Measurements from ENCODE around the gene KIF26B. TPM values are rescaled to one million over a fixed set of nuclear protein-coding genes. Genes with fewer than 3 reads are reported as not detected.

The KIF26B gene
- total and polyA plus RNA-seq, 2 experiments from 2014 or later, result 0.03 to 0.76 TPM

- TF ChIP-seq ZNF462 (CRISPR knock-in tag; IDR thresholded peaks at IDR 0.05) (no peak), ZNF114 (CRISPR knock-in tag; IDR thresholded peaks at IDR 0.05) (no peak), NANOG (IDR thresholded peaks at IDR 0.05; ENCODE audit: borderline replicate concordance) (no peak), JUNB (IDR thresholded peaks at IDR 0.05; ENCODE audit: unreplicated experiment) (no peak), POLR2AphosphoS5 (IDR thresholded peaks at IDR 0.05; ENCODE audit: low read depth) (no peak), STAT1 (IDR thresholded peaks at IDR 0.05; ENCODE audit: unreplicated experiment) (no peak)
Observed at GRCh38 chr1:245419989-245420388, 265.2 kb downstream of the KIF26B start (continued).

GRCh38 chr1:245420926-245421325 is 266.1 kb downstream of the KIF26B start:
- ATAC-seq (no peak), DNase-seq (ENCODE audit: low spot score) (no peak)
- Histone ChIP-seq H3K79me2 (replicated peaks; ENCODE audit: insufficient read depth) (no peaks in the 10 kb centered on the region), H3F3A (replicated peaks; ENCODE audit: low read depth) (no peaks in the 10 kb centered on the region), H3K27ac (ENCODE audit: low read depth) (no peak overlapping the region), H3K4me3 (no peak overlapping the region), H3K9me2 (ENCODE audit: insufficient read depth) (no peaks in the 10 kb centered on the region), H3K36me3 (ENCODE audit: insufficient read depth) (no peaks in the 10 kb centered on the region), H3K27me3 (ENCODE audit: insufficient read depth) (no peaks in the 10 kb centered on the region), H3K4me1 (ENCODE audit: insufficient read depth) (no peaks in the 10 kb centered on the region; the same call in 1 of the 2 replicates), H4K20me1 (replicated peaks; ENCODE audit: insufficient read depth) (no peaks in the 10 kb centered on the region), H3K4me2 (no peak overlapping the region), H2AFZ (no peak overlapping the region)
- no peaks in the 10 kb centered on the region for H3K9me3 Mint-ChIP-seq
- H3K4me1 Mint-ChIP-seq, result peaks cover 2% of the 10 kb centered on the region
- no peak overlapping the region for H3K27ac Mint-ChIP-seq
- H3K27me3 Mint-ChIP-seq (ENCODE audit: insufficient read depth, low read depth, poor library complexity), result no peaks in the 10 kb centered on the region
- no peaks in the 10 kb centered on the region for H3K36me3 Mint-ChIP-seq (ENCODE audit: low read depth)
- H3K4me3 Mint-ChIP-seq, result no peak overlapping the region
- TF ChIP-seq ZNF462 (CRISPR knock-in tag; IDR thresholded peaks at IDR 0.05) (no peak), STAT1 (IDR thresholded peaks at IDR 0.05; ENCODE audit: unreplicated experiment) (no peak), EZH2phosphoT487 (IDR thresholded peaks at IDR 0.05; ENCODE audit: unreplicated experiment) (no peak), NANOG (IDR thresholded peaks at IDR 0.05; ENCODE audit: borderline replicate concordance) (no peak), ETS1 (IDR thresholded peaks at IDR 0.05) (no peak), ZNF331 (CRISPR knock-in tag; IDR thresholded peaks at IDR 0.05; ENCODE audit: low read depth) (no peak), EZH2 (IDR thresholded peaks at IDR 0.05; ENCODE audit: low read depth, unreplicated experiment) (no peak)
